Smooth muscle cell (in vitro differentiated cells): ENCODE measurements around the gene IL1RAPL1. TPM values are rescaled to one million over a fixed set of nuclear protein-coding genes. Genes with fewer than 3 reads are reported as not detected.

ENCODE experiments used
- DNase-seq: peaks from one replicate; lab custom pipeline; 2025; ENCODE audit not compliant: unreplicated experiment; lab: John Stamatoyannopoulos, UW
- H2AFZ ChIP-seq: fragments of 200-600 bp; sonication (generic); 2 replicates; pipeline ENCODE4 v1.6.0; 2016; ENCODE audit warnings: antibody characterized with exemption, low read depth, mild to moderate bottlenecking
- H3F3A ChIP-seq: fragments of 200-600 bp; sonication (generic); 2 replicates; pipeline ENCODE4 v1.6.0; 2017; ENCODE audit warnings: antibody characterized with exemption, low read depth
- H3K27ac ChIP-seq: fragments of 200-600 bp; sonication (generic); 2 replicates; pipeline ENCODE4 v1.5.1; 2016; ENCODE audit warnings: low read depth, mild to moderate bottlenecking
- H3K27me3 ChIP-seq: fragments of 200-600 bp; sonication (generic); 2 replicates; pipeline ENCODE4 v1.6.1; 2016; ENCODE audit warnings: low read depth, mild to moderate bottlenecking
- H3K36me3 ChIP-seq: fragments of 200-600 bp; sonication (generic); 2 replicates; pipeline ENCODE4 v1.5.1; 2016; ENCODE audit warnings: low read depth
- H3K4me1 ChIP-seq: fragments of 200-600 bp; sonication (generic); 2 replicates; pipeline ENCODE4 v1.5.1; 2016; ENCODE audit warnings: low read depth
- H3K4me2 ChIP-seq: fragments of 200-600 bp; sonication (generic); 2 replicates; pipeline ENCODE4 v1.6.0; 2016; ENCODE audit warnings: mild to moderate bottlenecking
- H3K4me3 ChIP-seq: fragments of 200-600 bp; sonication (generic); 2 replicates; pipeline ENCODE4 v1.5.1; 2016; ENCODE audit warnings: mild to moderate bottlenecking
- H3K79me2 ChIP-seq: fragments of 200-600 bp; sonication (generic); 2 replicates; pipeline ENCODE4 v1.6.0; 2016; ENCODE audit warnings: low read depth, mild to moderate bottlenecking
- H3K9ac ChIP-seq: fragments of 200-600 bp; sonication (generic); 2 replicates; pipeline ENCODE4 v1.6.0; 2016; ENCODE audit warnings: low read depth
- H3K9me3 ChIP-seq: fragments of 200-600 bp; sonication (generic); replicated peaks from 2 replicates; pipeline ENCODE4 v1.5.1; 2016; ENCODE audit warnings: low read depth
- H4K20me1 ChIP-seq: fragments of 200-600 bp; sonication (generic); 2 replicates; pipeline ENCODE4 v1.6.0; 2016; ENCODE audit warnings: low read depth
- WGBS: methylation state at CpG from one replicate; pipeline ENCODE4 v1.1.7; 2016; ENCODE audit warnings: low lambda C conversion rate; 5-methylcytosine and 5-hydroxymethylcytosine counted together
- polyA plus RNA-seq: library from polyadenylated mRNA; unstranded; fragments of >200 nt; fragmentation: Nextera tagmentation; extraction: Ambion mirVana; gene quantifications from 2 replicates; pipeline ENCODE4 v1.2.1, GENCODE V29; 2016
- total RNA-seq: library from RNA; depleted of rRNA; stranded (reverse); fragments of >200 nt; gene quantifications from 2 replicates; pipeline ENCODE4 v1.2.3, GENCODE V29; 2014
- TF ChIP-seq, protein P1 (sequence below): fragments of 200-600 bp; sonication (generic); IDR thresholded peaks from 2 replicates; pipeline ENCODE4 v1.5.1; 2017; ENCODE audit warnings: borderline replicate concordance, mild to moderate bottlenecking, antibody characterized with exemption; ENCODE audit not compliant: insufficient read depth, poor library complexity, severe bottlenecking

Gene IL1RAPL1
- total and polyA plus RNA-seq, 2 experiments from 2014 or later: 0.04 TPM; not detected in 1

DNA sequence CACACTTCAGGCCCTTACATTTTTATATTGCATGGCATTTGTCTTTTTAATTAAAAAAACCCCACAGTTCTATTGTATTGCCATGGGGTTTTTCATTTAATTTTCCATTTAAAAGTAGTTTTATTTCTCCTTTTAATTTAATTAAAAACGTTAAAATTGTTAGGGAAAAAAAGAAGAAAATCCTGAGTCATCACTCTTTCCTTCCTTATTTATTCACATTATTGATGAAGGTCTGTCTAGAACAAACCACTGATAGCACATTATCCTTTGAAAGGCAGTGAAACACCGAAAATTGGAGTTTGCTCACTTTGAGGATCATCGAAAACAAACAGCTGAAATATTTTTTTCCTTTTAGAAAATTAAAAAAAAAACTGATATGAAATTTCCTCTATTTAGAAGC, 868.5 kb downstream of the IL1RAPL1 start:
- Histone ChIP-seq H2AFZ (no peak overlapping the region), H3K4me3 (no peak overlapping the region), H3K36me3 (no peaks in the 10 kb centered on the region), H3K4me1 (no peaks in the 10 kb centered on the region), H4K20me1 (no peaks in the 10 kb centered on the region), H3K4me2 (no peak overlapping the region), H3K27ac (no peak overlapping the region), H3K9me3 (no peaks in the 10 kb centered on the region), H3K79me2 (no peaks in the 10 kb centered on the region), H3K9ac (no peak overlapping the region), H3K27me3 (no peaks in the 10 kb centered on the region), H3F3A (no peaks in the 10 kb centered on the region)
- TF ChIP-seq, protein P1, sequence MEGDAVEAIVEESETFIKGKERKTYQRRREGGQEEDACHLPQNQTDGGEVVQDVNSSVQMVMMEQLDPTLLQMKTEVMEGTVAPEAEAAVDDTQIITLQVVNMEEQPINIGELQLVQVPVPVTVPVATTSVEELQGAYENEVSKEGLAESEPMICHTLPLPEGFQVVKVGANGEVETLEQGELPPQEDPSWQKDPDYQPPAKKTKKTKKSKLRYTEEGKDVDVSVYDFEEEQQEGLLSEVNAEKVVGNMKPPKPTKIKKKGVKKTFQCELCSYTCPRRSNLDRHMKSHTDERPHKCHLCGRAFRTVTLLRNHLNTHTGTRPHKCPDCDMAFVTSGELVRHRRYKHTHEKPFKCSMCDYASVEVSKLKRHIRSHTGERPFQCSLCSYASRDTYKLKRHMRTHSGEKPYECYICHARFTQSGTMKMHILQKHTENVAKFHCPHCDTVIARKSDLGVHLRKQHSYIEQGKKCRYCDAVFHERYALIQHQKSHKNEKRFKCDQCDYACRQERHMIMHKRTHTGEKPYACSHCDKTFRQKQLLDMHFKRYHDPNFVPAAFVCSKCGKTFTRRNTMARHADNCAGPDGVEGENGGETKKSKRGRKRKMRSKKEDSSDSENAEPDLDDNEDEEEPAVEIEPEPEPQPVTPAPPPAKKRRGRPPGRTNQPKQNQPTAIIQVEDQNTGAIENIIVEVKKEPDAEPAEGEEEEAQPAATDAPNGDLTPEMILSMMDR: no peak
- DNase-seq: no peak
- 61% methylated on average over 3 of the region's 3 CpGs for WGBS

- no peak for DNase-seq
These were observed 873.8 kb downstream of the IL1RAPL1 start for GRCh38 chrX:29461039-29461438.

GRCh38 chrX:29466456-29466855, 879.2 kb downstream of the IL1RAPL1 start:
- H3K4me2 ChIP-seq: no peak overlapping the region
- no peak for DNase-seq
- H3K9me3 ChIP-seq: no peaks in the 10 kb centered on the region
- H2AFZ ChIP-seq: no peak overlapping the region
- H3K36me3 ChIP-seq: no peaks in the 10 kb centered on the region
- no peaks in the 10 kb centered on the region for H3F3A ChIP-seq
- H3K27ac ChIP-seq: no peak overlapping the region
- TF ChIP-seq, protein P1: no peak
- no peaks in the 10 kb centered on the region for H3K79me2 ChIP-seq
- H3K27me3 ChIP-seq: no peaks in the 10 kb centered on the region
- H4K20me1 ChIP-seq: no peaks in the 10 kb centered on the region
- H3K4me1 ChIP-seq: no peaks in the 10 kb centered on the region
- H3K4me3 ChIP-seq: no peak overlapping the region
- no peak overlapping the region for H3K9ac ChIP-seq
- 80% methylated on average over 2 of the region's 2 CpGs for WGBS

More at GRCh38 chrX:29461039-29461438, 873.8 kb downstream of the IL1RAPL1 start:
- H3K27me3 ChIP-seq: no peaks in the 10 kb centered on the region
- TF ChIP-seq, protein P1: no peak
- no peaks in the 10 kb centered on the region for H3K36me3 ChIP-seq
- WGBS: 90% methylated on average over 2 of the region's 2 CpGs
- H3K4me1 ChIP-seq: no peaks in the 10 kb centered on the region
- H3K27ac ChIP-seq: no peak overlapping the region
- H3K4me3 ChIP-seq: no peak overlapping the region
- no peaks in the 10 kb centered on the region for H4K20me1 ChIP-seq
- H3K79me2 ChIP-seq: no peaks in the 10 kb centered on the region
- H3F3A ChIP-seq: no peaks in the 10 kb centered on the region
- H2AFZ ChIP-seq: no peak overlapping the region
- no peak overlapping the region for H3K4me2 ChIP-seq
- no peak overlapping the region for H3K9ac ChIP-seq
- H3K9me3 ChIP-seq: no peaks in the 10 kb centered on the region

DNA sequence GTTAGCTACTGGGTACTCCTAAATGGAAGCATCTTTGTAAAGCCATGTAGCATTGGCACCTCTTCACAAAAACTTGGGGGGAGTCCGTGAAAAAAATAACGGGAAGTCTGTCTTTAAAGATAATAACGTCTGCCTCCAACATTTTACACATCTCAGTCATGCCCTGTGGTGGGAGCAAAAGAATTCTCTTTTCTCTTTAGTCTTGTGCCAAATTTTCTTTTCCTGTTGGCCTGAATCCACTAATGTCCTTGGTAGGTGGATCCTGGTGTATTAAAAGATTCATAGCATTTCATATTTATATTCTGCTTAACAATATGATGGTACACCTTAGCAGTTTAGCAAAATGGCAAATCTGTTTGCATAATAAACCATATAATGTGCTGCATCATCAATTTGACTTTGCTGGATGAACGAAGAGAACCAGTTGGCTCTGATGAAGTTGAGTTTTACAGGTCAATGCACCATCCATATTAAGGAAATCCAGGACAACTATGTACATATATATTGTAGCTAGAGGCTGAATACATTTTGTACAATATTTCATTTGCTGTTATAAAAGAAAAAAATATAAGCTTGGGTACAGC, 881.8 kb downstream of the IL1RAPL1 start:
- Histone ChIP-seq H3K4me2 (no peak overlapping the region), H3K9ac (no peak overlapping the region), H3K27me3 (no peaks in the 10 kb centered on the region), H3K4me3 (no peak overlapping the region), H3K36me3 (no peaks in the 10 kb centered on the region), H3K9me3 (no peaks in the 10 kb centered on the region), H3K27ac (no peak overlapping the region), H3F3A (no peaks in the 10 kb centered on the region), H3K79me2 (no peaks in the 10 kb centered on the region), H4K20me1 (no peaks in the 10 kb centered on the region), H3K4me1 (no peaks in the 10 kb centered on the region), H2AFZ (no peak overlapping the region)
- no peak for DNase-seq
- 60% methylated on average over 4 of the region's 4 CpGs for WGBS
- TF ChIP-seq, protein P1: no peak
